ENCODE results near the gene PDE4D. TPM values are rescaled to one million over a fixed set of nuclear protein-coding genes. Genes with fewer than 3 reads are reported as not detected.
A peak's percentile ranks its signal among the peaks of the same experiment; 100 is the strongest.

PDE4D gene
- total and polyA plus RNA-seq, 3 donors from 2014 or later = 7.8 to 13.9 (median 8.7) TPM

DNA sequence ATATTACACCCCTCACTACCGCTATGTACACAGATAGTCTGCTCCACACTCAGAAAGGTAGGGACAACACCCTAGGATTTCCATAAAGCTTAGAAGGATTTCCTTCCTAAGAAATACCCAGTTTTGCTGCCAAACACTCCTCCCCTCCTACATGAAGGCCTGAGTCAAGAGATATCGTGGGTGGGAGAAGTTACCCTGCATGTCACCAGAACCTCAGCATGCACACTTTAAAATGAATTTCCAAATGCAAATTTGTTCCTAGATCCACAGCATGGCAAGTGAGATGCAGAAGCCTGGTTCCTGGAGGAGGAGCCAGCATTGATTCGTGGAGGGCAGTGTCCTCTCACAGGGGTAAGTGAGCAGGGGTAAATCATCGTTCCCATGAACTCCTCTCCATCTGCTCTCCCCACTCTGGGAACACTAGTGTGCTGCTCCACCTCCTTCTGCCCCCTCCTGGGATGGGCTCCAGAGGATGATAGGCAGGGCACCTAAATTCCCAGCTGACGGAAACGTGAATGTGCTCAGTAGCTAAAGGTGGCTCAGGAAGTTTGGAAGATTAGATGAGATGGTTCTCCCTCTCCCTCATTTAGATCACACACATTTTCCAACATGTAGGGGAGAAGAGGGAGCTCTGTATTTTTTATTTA lies 76.7 kb downstream of the PDE4D start:
- H3K27ac ChIP-seq = no peak overlapping the region
- no peaks in the 10 kb centered on the region for H3K4me1 ChIP-seq
- intact Hi-C loops (cut with DNase I; ENCODE audit: low total_unique reads) = no loop called here
- H3K4me3 ChIP-seq = no peak overlapping the region
- H3K27me3 ChIP-seq = no peaks in the 10 kb centered on the region
- no peak for DNase-seq
- TF ChIP-seq, protein P1, sequence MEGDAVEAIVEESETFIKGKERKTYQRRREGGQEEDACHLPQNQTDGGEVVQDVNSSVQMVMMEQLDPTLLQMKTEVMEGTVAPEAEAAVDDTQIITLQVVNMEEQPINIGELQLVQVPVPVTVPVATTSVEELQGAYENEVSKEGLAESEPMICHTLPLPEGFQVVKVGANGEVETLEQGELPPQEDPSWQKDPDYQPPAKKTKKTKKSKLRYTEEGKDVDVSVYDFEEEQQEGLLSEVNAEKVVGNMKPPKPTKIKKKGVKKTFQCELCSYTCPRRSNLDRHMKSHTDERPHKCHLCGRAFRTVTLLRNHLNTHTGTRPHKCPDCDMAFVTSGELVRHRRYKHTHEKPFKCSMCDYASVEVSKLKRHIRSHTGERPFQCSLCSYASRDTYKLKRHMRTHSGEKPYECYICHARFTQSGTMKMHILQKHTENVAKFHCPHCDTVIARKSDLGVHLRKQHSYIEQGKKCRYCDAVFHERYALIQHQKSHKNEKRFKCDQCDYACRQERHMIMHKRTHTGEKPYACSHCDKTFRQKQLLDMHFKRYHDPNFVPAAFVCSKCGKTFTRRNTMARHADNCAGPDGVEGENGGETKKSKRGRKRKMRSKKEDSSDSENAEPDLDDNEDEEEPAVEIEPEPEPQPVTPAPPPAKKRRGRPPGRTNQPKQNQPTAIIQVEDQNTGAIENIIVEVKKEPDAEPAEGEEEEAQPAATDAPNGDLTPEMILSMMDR (IDR thresholded peaks at IDR 0.05) = no peak
- no peak for TF ChIP-seq POLR2A (IDR thresholded peaks at IDR 0.05)
- 75 to 80% methylated on average over 6 of the region's 6 CpGs for WGBS, 2 donors
- H3K9me3 ChIP-seq = no peaks in the 10 kb centered on the region
- H3K36me3 ChIP-seq (ENCODE audit: low read depth, missing control alignments) = no peaks in the 10 kb centered on the region

DNA sequence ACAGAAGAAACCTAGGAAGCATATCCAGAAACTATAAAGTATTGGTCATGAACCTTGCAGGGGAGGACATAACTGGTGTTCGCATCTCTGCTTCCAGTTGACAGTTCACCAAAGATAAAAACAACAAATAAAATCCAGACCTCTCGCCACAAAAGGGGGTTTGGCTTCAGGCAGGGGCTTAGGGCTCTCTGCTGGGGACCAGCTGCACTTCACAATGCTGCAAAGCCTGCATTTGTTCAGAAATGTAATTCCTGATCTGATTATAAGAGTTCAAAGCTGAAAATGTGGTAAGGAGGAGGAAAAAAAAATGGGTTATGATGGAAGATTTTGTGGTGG lies 79.0 kb downstream of the PDE4D start:
- no peak for DNase-seq
- Histone ChIP-seq H3K4me3 (no peak overlapping the region), H3K4me1 (no peaks in the 10 kb centered on the region), H3K9me3 (no peaks in the 10 kb centered on the region), H3K36me3 (ENCODE audit: low read depth, missing control alignments) (no peaks in the 10 kb centered on the region), H3K27ac (no peak overlapping the region), H3K27me3 (no peaks in the 10 kb centered on the region)
- intact Hi-C loops (cut with DNase I; ENCODE audit: low total_unique reads) = no loop called here
- WGBS, 2 donors = 87 to 100% methylated on average over 2 of the region's 2 CpGs
- TF ChIP-seq POLR2A (IDR thresholded peaks at IDR 0.05) = no peak
- TF ChIP-seq, protein P1 (IDR thresholded peaks at IDR 0.05) = no peak

DNA sequence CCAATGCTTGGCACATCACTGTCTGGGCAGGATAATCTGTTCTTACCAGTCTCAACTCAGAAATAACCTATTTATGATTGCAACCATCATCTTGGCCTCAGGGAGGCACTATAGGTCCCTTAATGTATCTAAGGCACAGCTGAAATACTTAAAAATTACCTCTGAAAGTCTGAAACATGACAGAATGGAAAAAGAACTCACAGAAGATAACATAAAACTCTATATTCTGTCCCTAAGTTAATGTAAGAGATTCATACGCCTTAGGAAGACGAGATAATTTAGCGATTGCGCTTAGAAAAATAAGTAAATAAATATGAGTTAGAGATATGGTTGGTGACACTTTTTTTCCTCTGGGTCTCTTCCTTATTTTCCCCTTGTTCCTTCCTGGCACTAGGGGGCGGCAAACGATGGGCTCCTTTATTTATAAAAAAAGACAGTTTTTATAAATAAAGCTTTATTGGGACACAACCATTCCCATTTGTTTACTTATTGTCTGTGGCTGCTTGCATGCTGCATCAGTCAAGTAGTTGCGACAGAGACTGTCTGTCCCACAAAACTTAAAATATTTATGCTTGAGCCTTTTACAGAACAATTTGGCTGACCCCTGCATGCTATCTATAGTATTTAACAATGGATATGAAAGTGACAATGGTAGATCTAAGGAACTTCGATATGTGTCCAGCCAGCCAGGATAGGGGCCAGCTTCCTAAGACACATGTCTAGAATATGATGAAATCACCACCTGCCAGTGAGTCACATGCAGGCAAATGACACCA lies 79.6 kb downstream of the PDE4D start:
- 33 to 40% methylated on average over 7 to 8 of the region's 8 CpGs for WGBS, 2 donors
- Histone ChIP-seq H3K4me1 (no peaks in the 10 kb centered on the region), H3K27ac (no peak overlapping the region), H3K27me3 (no peaks in the 10 kb centered on the region), H3K9me3 (no peaks in the 10 kb centered on the region), H3K36me3 (ENCODE audit: low read depth, missing control alignments) (no peaks in the 10 kb centered on the region), H3K4me3 (no peak overlapping the region)
- peak; percentile 61 for DNase-seq
- no peak for TF ChIP-seq POLR2A (IDR thresholded peaks at IDR 0.05)
- TF ChIP-seq, protein P1 (IDR thresholded peaks at IDR 0.05) = peak; percentile 30 to 44 (median 36)
- intact Hi-C loops (cut with DNase I; ENCODE audit: low total_unique reads) = no loop called here

DNA sequence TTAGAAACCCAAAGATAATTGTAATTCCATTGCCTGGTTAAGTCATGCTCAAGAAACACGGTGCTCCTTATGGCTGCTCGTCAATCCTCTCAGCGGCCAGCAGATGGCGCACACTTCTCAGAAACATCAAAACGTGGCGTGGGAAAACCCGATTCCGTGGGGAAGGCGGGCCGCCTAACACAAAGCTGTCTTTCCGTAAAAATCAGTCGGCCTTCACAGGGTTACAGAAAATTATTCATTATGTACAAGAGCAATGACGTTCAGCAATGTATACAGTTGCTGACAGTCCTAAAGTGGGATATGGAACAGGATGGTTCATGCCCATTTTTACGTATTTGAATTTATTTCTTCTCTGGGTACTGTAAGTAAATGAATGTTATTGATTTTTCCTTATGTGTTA lies 83.5 kb downstream of the PDE4D start:
- Histone ChIP-seq H3K4me1 (no peaks in the 10 kb centered on the region), H3K27ac (no peak overlapping the region), H3K4me3 (no peak overlapping the region), H3K36me3 (ENCODE audit: low read depth, missing control alignments) (no peaks in the 10 kb centered on the region), H3K27me3 (no peaks in the 10 kb centered on the region), H3K9me3 (no peaks in the 10 kb centered on the region)
- peak; percentile 86 for DNase-seq
- TF ChIP-seq POLR2A (IDR thresholded peaks at IDR 0.05) = no peak
- TF ChIP-seq, protein P1 (IDR thresholded peaks at IDR 0.05) = peak; percentile 77 to 88 (median 86)
- WGBS, 2 donors = 2 to 4% methylated on average over 14 of the region's 14 CpGs
- intact Hi-C loops (cut with DNase I; ENCODE audit: low total_unique reads) = no loop called here
